HTR-8/SVneo (cell line): ENCODE results near the gene CADM1.

Experiments used
- DNase-seq: peaks from one replicate; pipeline ENCODE4 v3.0.0; 2011; ENCODE audit warnings: low spot score, mixed read lengths; ENCODE audit not compliant: insufficient read length
- FAIRE-seq: peaks from 2 replicates; lab custom pipeline; 2011; peaks lifted over from hg19 to GRCh38; lab: Jason Lieb, UNC

Gene CADM1

GRCh38 chr11:115365907-115366306 lies 138.3 kb downstream of the CADM1 start:
- no peak for FAIRE-seq

GRCh38 chr11:115364896-115365295 lies 139.3 kb downstream of the CADM1 start:
- FAIRE-seq (no peak), DNase-seq (no peak)

More at GRCh38 chr11:115365907-115366306, 138.3 kb downstream of the CADM1 start:
- no peak for DNase-seq

- FAIRE-seq (no peak), DNase-seq (no peak)
These were observed 140.3 kb downstream of the CADM1 start for GRCh38 chr11:115363921-115364320.

GRCh38 chr11:115363426-115363825 lies 140.8 kb downstream of the CADM1 start:
- no peak for FAIRE-seq
- no peak for DNase-seq

GRCh38 chr11:115362997-115363396 lies 141.2 kb downstream of the CADM1 start:
- FAIRE-seq (no peak), DNase-seq (no peak)

- DNase-seq (no peak), FAIRE-seq (no peak)
These were observed 143.2 kb downstream of the CADM1 start for GRCh38 chr11:115361025-115361424.

- no peak for FAIRE-seq
- DNase-seq = no peak
These were observed 143.9 kb downstream of the CADM1 start for GRCh38 chr11:115360186-115360824.

- no peak for FAIRE-seq
These were observed 147.1 kb downstream of the CADM1 start for GRCh38 chr11:115357066-115357465.

GRCh38 chr11:115352805-115353485 lies 151.3 kb downstream of the CADM1 start:
- DNase-seq (no peak), FAIRE-seq (no peak)

More at GRCh38 chr11:115357066-115357465, 147.1 kb downstream of the CADM1 start:
- no peak for DNase-seq

GRCh38 chr11:115349335-115350017 lies 154.7 kb downstream of the CADM1 start:
- no peak for FAIRE-seq
- no peak for DNase-seq

- DNase-seq (no peak), FAIRE-seq (no peak)
These were observed 155.8 kb downstream of the CADM1 start for GRCh38 chr11:115348416-115348815.

- FAIRE-seq (no peak), DNase-seq (no peak)
These were observed 157.1 kb downstream of the CADM1 start for GRCh38 chr11:115347106-115347505.

- DNase-seq (no peak), FAIRE-seq (no peak)
These were observed 158.4 kb downstream of the CADM1 start for GRCh38 chr11:115345840-115346239.

- DNase-seq = no peak
- FAIRE-seq = no peak
These were observed 158.9 kb downstream of the CADM1 start for GRCh38 chr11:115345361-115345760.

GRCh38 chr11:115344846-115345245 lies 159.4 kb downstream of the CADM1 start:
- no peak for FAIRE-seq
- DNase-seq = no peak

GRCh38 chr11:115342142-115342541 lies 162.1 kb downstream of the CADM1 start:
- no peak for FAIRE-seq
- no peak for DNase-seq

GRCh38 chr11:115340874-115341273 lies 163.3 kb downstream of the CADM1 start:
- FAIRE-seq = no peak
- DNase-seq = no peak

- FAIRE-seq = no peak
- DNase-seq = no peak
These were observed 165.7 kb downstream of the CADM1 start for GRCh38 chr11:115338476-115338875.

GRCh38 chr11:115334932-115335788 lies 169.1 kb downstream of the CADM1 start:
- no peak for FAIRE-seq
- peak; percentile 4 for DNase-seq

- no peak for FAIRE-seq
- no peak for DNase-seq
These were observed 170.3 kb downstream of the CADM1 start for GRCh38 chr11:115333949-115334348.
